Cardiac fibroblast (primary cell): ENCODE data around the gene APC.

Source experiments
- DNase-seq, 2 donors: peaks; one replicate each; pipeline versions ENCODE4 v3.0.0 to v3.0.0-alpha.2; 2010; ENCODE audit warnings: low read depth in 2 of 2
- H3K4me3 ChIP-seq, 2 donors: replicated peaks in 1 of 2; 1 replicate in 1 of 2; 2 replicates in 1 of 2; pipeline ENCODE4 v1.5.1; 2011; ENCODE audit warnings: low read depth in 2 of 2, low read length in 2 of 2, mild to moderate bottlenecking in 2 of 2, moderate library complexity in 1 of 2
- CTCF ChIP-seq: IDR thresholded peaks from one replicate; pipeline ENCODE4 v1.5.1; 2011; ENCODE audit warnings: low read depth, mild to moderate bottlenecking, low read length, inconsistent platforms

Gene APC

GRCh38 chr5:112763165-112763564 lies 25.5 kb downstream of the APC start:
- no peak for DNase-seq
- TF ChIP-seq CTCF: no peak
- no peak overlapping the region for H3K4me3 ChIP-seq

- TF ChIP-seq CTCF: no peak
- no peak overlapping the region for H3K4me3 ChIP-seq
- DNase-seq: peak in 1 of 2 donors; percentile 46
Measured at GRCh38 chr5:112772124-112772523, 34.4 kb downstream of the APC start.

GRCh38 chr5:112776301-112776856 lies 38.7 kb downstream of the APC start:
- TF ChIP-seq CTCF: no peak
- peak; percentile 64 to 94 for DNase-seq
- no peak overlapping the region for H3K4me3 ChIP-seq

- no peak for TF ChIP-seq CTCF
- H3K4me3 ChIP-seq: no peak overlapping the region
- DNase-seq: peak; percentile 79 to 86
Measured at GRCh38 chr5:112779531-112779930, 41.8 kb downstream of the APC start.

- H3K4me3 ChIP-seq: no peak overlapping the region
- DNase-seq: peak; percentile 41 to 50
- no peak for TF ChIP-seq CTCF
Measured at GRCh38 chr5:112784726-112785125, 47.0 kb downstream of the APC start.

GRCh38 chr5:112787261-112787660 lies 49.6 kb downstream of the APC start:
- TF ChIP-seq CTCF: no peak
- no peak overlapping the region for H3K4me3 ChIP-seq
- peak in 1 of 2 donors; percentile 42 for DNase-seq

- no peak for TF ChIP-seq CTCF
- H3K4me3 ChIP-seq: no peak overlapping the region
- DNase-seq: no peak
Measured at GRCh38 chr5:112787896-112788295, 50.2 kb downstream of the APC start.
